Measurements from ENCODE around the gene FRY. TPM values are rescaled to one million over a fixed set of nuclear protein-coding genes. Genes with fewer than 3 reads are reported as not detected.

The FRY gene
- total and polyA plus RNA-seq, 10 of the 15 experiments (the other 5 are each of a cell fraction or from before 2014, with no cell fraction given) = 0.18 to 1.4 (median 0.30) TPM

- no peaks in the 10 kb centered on the region for H3K79me2 ChIP-seq (ENCODE audit: control insufficient read depth, insufficient read depth, low read length)
- ATAC-seq (no peak), DNase-seq (ENCODE audit: low read depth, low spot score) (no peak), FAIRE-seq (no peak)
- no peaks in the 10 kb centered on the region for H3K36me3 ChIP-seq (ENCODE audit: control insufficient read depth in 2 of 2, insufficient read depth in 2 of 2, low read length in 1 of 2)
- H3K4me2 ChIP-seq (ENCODE audit: control insufficient read depth, insufficient read depth) = no peak overlapping the region
- in situ Hi-C loops (cut with MboI) (no loop called here), intact Hi-C loops (cut with micrococcal nuclease; ENCODE audit: unreplicated experiment) (no loop called here)
- RAD21 ChIA-PET (ENCODE audit: unreplicated experiment) = no interaction called here
- no peak overlapping the region for H3K4me3 ChIP-seq
- no peaks in the 10 kb centered on the region for H4K20me1 ChIP-seq (ENCODE audit: control insufficient read depth, insufficient read depth)
- H2AFZ ChIP-seq (ENCODE audit: control insufficient read depth, low read depth, low read length) = no peak overlapping the region
- CTCF ChIA-PET = no interaction called here
- no peak overlapping the region for H3K27ac ChIP-seq (ENCODE audit: control insufficient read depth, insufficient read depth)
- SMC1A ChIA-PET (ENCODE audit: uncharacterized antibody, unreplicated experiment) = interaction anchor here (1.1 kb wide), 1 partner anchor 15 kb away, joined by 3 read pairs; no protein-coding TSS in a partner anchor
- H3K27me3 ChIP-seq (replicated peaks in 1 of 2; ENCODE audit: control insufficient read depth in 2 of 2, insufficient read depth in 2 of 2, low read length in 1 of 2) = no peaks in the 10 kb centered on the region
- 7% methylated on average over 1 of the region's 1 CpG for WGBS (ENCODE audit: insufficient coverage, insufficient replicate concordance, low lambda C conversion rate, missing lambda C conversion rate)
- no TSS peak for BruUV-seq (replicated peaks)
- no peaks in the 10 kb centered on the region for H3K9me3 ChIP-seq (replicated peaks; ENCODE audit: control insufficient read depth, insufficient read depth, low read length)
- H3K4me1 ChIP-seq (ENCODE audit: control insufficient read depth, insufficient read depth, low read length) = no peaks in the 10 kb centered on the region
- H3K9ac ChIP-seq (ENCODE audit: control insufficient read depth, insufficient read depth, low read length) = no peak overlapping the region
- POLR2A ChIA-PET = no interaction called here
- TF ChIP-seq ZNF687 (IDR thresholded peaks at IDR 0.05) (no peak), CUX1 (IDR thresholded peaks at IDR 0.05; ENCODE audit: insufficient replicate concordance, low read depth, low read length) (no peak), TCF7 (IDR thresholded peaks at IDR 0.05; ENCODE audit: borderline replicate concordance) (no peak), SPI1 (IDR thresholded peaks at IDR 0.05; ENCODE audit: borderline replicate concordance, insufficient read depth, low read depth, low read length) (no peak), TCF12 (IDR thresholded peaks at IDR 0.05; ENCODE audit: low read depth, low read length) (no peak), MAX (IDR thresholded peaks at IDR 0.05; ENCODE audit: low read depth, low read length) (no peak), ZBED1 (IDR thresholded peaks at IDR 0.05; ENCODE audit: borderline replicate concordance) (no peak), RAD21 (IDR thresholded peaks at IDR 0.05; ENCODE audit: insufficient read depth, low read depth, low read length) (no peak), LARP7 (IDR thresholded peaks at IDR 0.05) (no peak), BRCA1 (IDR thresholded peaks at IDR 0.05; ENCODE audit: low read depth, low read length) (no peak), TARDBP (IDR thresholded peaks at IDR 0.05; ENCODE audit: borderline replicate concordance) (no peak)
Measured at GRCh38 chr13:32080328-32080744, 48.8 kb downstream of the FRY start.
